Gastroesophageal sphincter (tissue), 4 donors: ENCODE data around the gene CYBA. TPM values are rescaled to one million over a fixed set of nuclear protein-coding genes. Genes with fewer than 3 reads are reported as not detected.

ENCODE experiments used
- ATAC-seq: fragments of 150-250 bp; one replicate; pipeline ENCODE4 v1.9.1; 2016; ENCODE audit warnings: mild to moderate bottlenecking, moderate library complexity
- H3K27ac ChIP-seq, 4 donors: fragments of 200-600 bp; sonication (generic) in 3 of 4; 1 replicate in 3 of 4; 2 replicates in 1 of 4; pipeline ENCODE4 v1.5.1; 2016 to 2019
- H3K27me3 ChIP-seq: fragments of 200-600 bp; sonication (generic); one replicate; pipeline ENCODE4 v1.5.1; 2019
- H3K36me3 ChIP-seq, 2 donors: fragments of 200-600 bp; sonication (generic); one replicate each; pipeline ENCODE4 v1.5.1; 2019; ENCODE audit warnings: control low read depth in 1 of 2
- H3K4me1 ChIP-seq, 3 donors: fragments of 200-600 bp; sonication (generic); 1 replicate in 2 of 3; 2 replicates in 1 of 3; pipeline ENCODE4 v1.5.1; 2016 to 2019; ENCODE audit warnings: control low read depth in 2 of 3
- H3K4me3 ChIP-seq, 2 donors: fragments of 200-600 bp; sonication (generic); one replicate each; pipeline ENCODE4 v1.5.1; 2019; ENCODE audit warnings: mild to moderate bottlenecking in 1 of 2, moderate library complexity in 1 of 2
- H3K9me3 ChIP-seq, 3 donors: fragments of 200-600 bp; sonication (generic); one replicate each; pipeline ENCODE4 v1.5.1; 2017 to 2019; ENCODE audit warnings: control low read depth in 2 of 3
- CTCF ChIP-seq, 4 experiments: fragments of 200-600 bp in 2 of 4; fragments of 450-650 bp in 2 of 4; sonication (generic) in 1 of 4; IDR thresholded peaks; one replicate each; pipeline ENCODE4 v1.5.1; 2017 to 2019; ENCODE audit warnings: antibody characterized with exemption in 4 of 4, mild to moderate bottlenecking in 2 of 4, moderate library complexity in 2 of 4
- EP300 ChIP-seq: sonication (generic); formaldehyde crosslinking; IDR thresholded peaks from one replicate; pipeline ENCODE4 v1.6.1; 2017; ENCODE audit warnings: antibody characterized with exemption, mild to moderate bottlenecking
- POLR2A ChIP-seq, 2 donors: fragments of 450-650 bp; IDR thresholded peaks; one replicate each; pipeline ENCODE4 v1.6.1; 2017; ENCODE audit warnings: antibody characterized with exemption in 2 of 2, mild to moderate bottlenecking in 2 of 2, moderate library complexity in 1 of 2
- POLR2AphosphoS5 ChIP-seq: sonication (generic); formaldehyde crosslinking; IDR thresholded peaks from one replicate; pipeline ENCODE4 v1.6.1; 2017; ENCODE audit warnings: antibody characterized with exemption
- WGBS, 2 donors: methylation state at CpG; one replicate each; pipeline ENCODE4 v1.1.5; 2018; ENCODE audit warnings: low coverage in 1 of 2; 5-methylcytosine and 5-hydroxymethylcytosine counted together
- total RNA-seq, 4 donors: library from RNA; depleted of rRNA; stranded (reverse); fragments of >200 nt; gene quantifications; one replicate each; pipeline ENCODE4 v1.1.0, GENCODE V29; 2016

CYBA gene
- total RNA-seq, 4 donors from 2014 or later, result 19.9 to 135 (median 79.1) TPM

- peaks cover 0 to 94% of the 10 kb centered on the region in 2 donors for H3K36me3 ChIP-seq
- H3K4me1 ChIP-seq, result no peaks in the 10 kb centered on the region
- TF ChIP-seq EP300, result no peak
- no peak for TF ChIP-seq CTCF (IDR thresholded peaks at IDR 0.05)
- TF ChIP-seq POLR2A (IDR thresholded peaks at IDR 0.05), result no peak
- no peak for TF ChIP-seq POLR2AphosphoS5
- H3K27ac ChIP-seq, result no peak overlapping the region
- no CpG with 5 or more reads among the region's 19 CpGs for WGBS, 2 donors
- ATAC-seq, result no peak
- no peak overlapping the region for H3K4me3 ChIP-seq
- no peaks in the 10 kb centered on the region for H3K9me3 ChIP-seq
- no peaks in the 10 kb centered on the region for H3K27me3 ChIP-seq
Observed at GRCh38 chr16:88622125-88622524, 28.7 kb downstream of the CYBA start.

DNA sequence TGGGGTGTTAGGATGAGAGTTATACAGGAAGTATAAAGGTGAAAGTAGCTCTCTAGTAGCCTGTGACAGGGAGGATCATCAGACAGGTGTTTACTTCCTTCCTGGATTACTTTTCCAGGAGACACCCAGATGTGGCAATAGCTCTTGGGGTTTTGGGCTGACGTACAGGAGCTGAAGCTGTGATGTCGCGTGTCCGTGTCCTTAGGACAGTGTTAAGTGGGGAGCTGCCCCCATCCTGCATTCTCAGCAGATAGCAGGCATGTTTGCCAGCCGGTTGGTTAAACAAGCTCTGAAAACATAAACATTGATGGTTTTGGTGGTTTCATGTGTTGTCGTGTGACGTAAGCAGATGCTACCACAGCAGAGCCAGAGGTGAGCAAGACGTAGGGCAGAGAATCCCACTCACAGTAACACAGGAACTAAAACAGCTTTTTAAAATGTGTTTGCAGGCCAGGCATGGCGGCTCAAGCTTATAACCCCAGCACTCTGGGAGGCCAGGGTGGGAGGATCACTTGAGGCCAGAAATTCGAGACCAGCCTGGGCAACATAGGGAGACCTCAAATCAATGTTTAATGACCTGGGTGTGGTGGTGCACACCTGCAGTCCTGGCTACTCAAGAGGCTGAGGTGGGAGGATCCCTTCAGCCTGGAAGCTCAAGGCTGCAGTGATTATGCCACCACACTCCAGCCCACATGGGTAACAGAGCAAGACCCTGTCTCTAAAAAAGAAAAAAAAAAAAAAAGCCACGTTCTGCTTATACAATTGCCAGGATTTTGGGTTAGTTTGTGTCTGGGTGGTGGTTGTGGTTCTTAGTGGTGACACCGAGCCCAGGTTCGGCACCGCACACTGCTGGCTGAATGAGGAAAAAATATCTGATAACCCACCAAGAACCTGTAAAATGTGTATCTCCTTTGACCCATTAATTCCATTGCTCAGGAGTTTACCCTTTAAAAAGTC is 30.7 kb downstream of the CYBA start:
- peak; percentile 26 for ATAC-seq
- Histone ChIP-seq H3K27me3 (no peaks in the 10 kb centered on the region), H3K36me3 (peaks cover 0 to 94% of the 10 kb centered on the region in 2 donors), H3K4me3 (no peak overlapping the region), H3K27ac (no peak overlapping the region), H3K9me3 (no peaks in the 10 kb centered on the region), H3K4me1 (peaks cover 0 to 6% (median 0%) of the 10 kb centered on the region in 3 donors)
- WGBS, 2 donors, result 83 to 87% methylated on average over 7 to 13 of the region's 14 CpGs
- TF ChIP-seq POLR2A (IDR thresholded peaks at IDR 0.05) (no peak), POLR2AphosphoS5 (no peak), EP300 (no peak), CTCF (IDR thresholded peaks at IDR 0.05) (no peak)

DNA sequence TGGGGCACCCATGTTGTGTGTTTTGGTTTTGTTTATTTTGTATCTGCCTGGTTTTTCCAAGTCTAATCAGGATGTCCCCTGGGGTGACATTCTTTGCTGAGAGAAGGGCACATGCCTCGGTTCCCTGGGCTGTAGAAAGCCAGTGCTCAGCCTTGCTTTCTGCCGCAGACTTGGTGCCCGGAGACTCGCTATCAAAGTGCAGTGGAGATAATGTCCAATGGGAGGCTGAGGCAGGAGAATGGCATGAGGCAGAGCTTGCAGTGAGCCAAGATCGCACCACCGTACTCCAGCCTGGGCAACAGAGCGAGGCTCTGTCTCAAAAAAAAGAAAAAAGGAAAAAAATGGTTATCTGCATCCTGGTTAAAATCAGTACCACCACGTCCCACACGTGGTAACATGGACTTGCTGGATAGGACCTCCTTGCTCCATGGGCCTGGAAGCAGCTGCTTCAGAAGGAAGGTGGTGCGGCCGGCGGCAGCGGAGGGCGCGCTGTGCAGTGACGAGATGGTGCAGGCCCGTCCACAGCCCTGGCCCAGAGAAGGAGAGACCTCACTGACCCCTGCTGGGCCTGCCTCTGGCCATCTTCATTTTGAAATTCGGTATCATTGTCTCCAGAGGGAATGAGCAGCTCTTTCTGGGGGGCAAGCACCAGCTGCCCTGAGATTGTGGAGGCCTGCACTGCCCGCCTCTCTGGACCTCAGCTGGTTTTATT is 31.7 kb downstream of the CYBA start:
- TF ChIP-seq CTCF (IDR thresholded peaks at IDR 0.05) (no peak), POLR2AphosphoS5 (no peak), POLR2A (IDR thresholded peaks at IDR 0.05) (no peak), EP300 (no peak)
- H3K4me3 ChIP-seq, result no peak overlapping the region
- H3K4me1 ChIP-seq, result peaks cover 0 to 6% (median 0%) of the 10 kb centered on the region in 3 donors
- WGBS, 2 donors, result 60 to 89% methylated on average over 1 to 12 of the region's 19 CpGs
- H3K27ac ChIP-seq, result no peak overlapping the region
- ATAC-seq, result no peak
- no peaks in the 10 kb centered on the region for H3K27me3 ChIP-seq
- H3K9me3 ChIP-seq, result no peaks in the 10 kb centered on the region
- H3K36me3 ChIP-seq, result peaks cover 0 to 94% of the 10 kb centered on the region in 2 donors

DNA sequence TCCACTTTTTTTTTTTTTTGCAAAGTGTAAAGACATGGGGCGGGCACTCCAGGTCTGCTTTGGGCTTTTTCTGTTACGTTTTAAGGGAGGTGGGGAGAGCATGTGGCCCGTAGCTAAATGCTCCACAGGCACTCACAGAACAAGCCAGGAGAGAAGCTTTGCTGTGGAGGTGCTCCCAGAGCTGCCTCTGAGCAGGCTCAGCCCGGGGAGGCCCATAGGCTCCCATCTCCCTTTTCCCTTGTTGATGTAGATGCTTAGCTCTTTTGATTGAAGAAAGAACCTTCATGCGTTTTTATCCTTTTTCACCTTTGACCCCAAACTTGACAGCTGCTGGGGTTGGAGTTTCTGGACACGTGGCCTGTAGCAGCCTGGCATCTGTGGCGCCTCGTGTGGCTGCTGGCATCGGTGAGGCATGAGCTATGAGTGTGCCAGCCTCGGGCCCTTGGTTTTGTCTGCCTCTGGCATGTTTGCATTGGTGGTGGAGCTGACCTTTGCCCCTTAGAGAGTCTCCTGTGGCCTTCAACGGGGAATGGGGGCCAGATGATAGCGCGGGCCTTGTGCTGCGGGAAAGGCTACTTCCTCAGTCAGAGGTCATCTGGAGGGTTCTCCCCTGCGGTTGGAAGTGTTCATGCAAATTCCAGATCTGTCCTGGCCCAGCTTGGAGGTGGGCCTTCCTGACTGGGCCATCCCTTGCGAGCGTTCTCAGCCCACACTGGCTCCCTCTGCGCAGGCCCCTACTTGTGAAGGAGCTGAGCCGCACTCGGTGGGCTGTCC is 32.5 kb downstream of the CYBA start:
- no peak for TF ChIP-seq POLR2AphosphoS5
- no peak for TF ChIP-seq POLR2A (IDR thresholded peaks at IDR 0.05)
- TF ChIP-seq EP300, result no peak
- no peak for TF ChIP-seq CTCF (IDR thresholded peaks at IDR 0.05)
- Histone ChIP-seq H3K36me3 (peaks cover 0 to 92% of the 10 kb centered on the region in 2 donors), H3K4me3 (no peak overlapping the region), H3K27me3 (no peaks in the 10 kb centered on the region), H3K27ac (no peak overlapping the region), H3K4me1 (peaks cover 0 to 6% (median 0%) of the 10 kb centered on the region in 3 donors), H3K9me3 (no peaks in the 10 kb centered on the region)
- no peak for ATAC-seq
- WGBS, 2 donors, result 66 to 77% methylated on average over 4 to 9 of the region's 20 CpGs
